B cell (primary cell): ENCODE measurements around the gene KCTD5. TPM values are rescaled to one million over a fixed set of nuclear protein-coding genes. Genes with fewer than 3 reads are reported as not detected.

ENCODE experiments used
- ATAC-seq: fragments of 200-7000 bp; cut with Tn5 transposase; one replicate; pipeline ENCODE4 v1.10.0; 2021; ENCODE audit warnings: low read depth, mild to moderate bottlenecking, moderate number of reproducible peaks, moderate library complexity
- CTCF ChIA-PET: fragments of 350-600 bp; sonication (Branson Sonifier 250); formaldehyde crosslinking; loops from one replicate; lab custom pipeline; 2021; ENCODE audit warnings: antibody characterized with exemption, inconsistent platforms; lab: Charles Lee
- POLR2A ChIA-PET: fragments of 350-600 bp; sonication (Branson Sonifier 250); formaldehyde crosslinking; loops from one replicate; lab custom pipeline; 2021; ENCODE audit warnings: antibody characterized with exemption; lab: Charles Lee
- DNase-seq: peaks from one replicate; pipeline ENCODE4 v3.0.0; 2013
- H2AFZ ChIP-seq: 2 replicates; pipeline ENCODE4 v1.6.1; 2012; ENCODE audit warnings: mild to moderate bottlenecking, low read depth, low read length; ENCODE audit not compliant: insufficient read depth, poor library complexity, severe bottlenecking
- H3K27ac ChIP-seq, 2 donors: 1 replicate in 1 of 2; 2 replicates in 1 of 2; pipeline ENCODE4 v1.5.1; 2012 to 2013; ENCODE audit warnings: low read length in 2 of 2, mild to moderate bottlenecking in 2 of 2, moderate library complexity in 1 of 2
- H3K27me3 ChIP-seq, 4 experiments: fragments of 200-600 bp in 1 of 4; sonication (generic) in 1 of 4; replicated peaks in 1 of 4; 1 replicate in 2 of 4; 2 replicates in 2 of 4; pipeline versions ENCODE4 v1.6.1 to v1.7.0; 2013 to 2016; ENCODE audit warnings: low read length in 3 of 4, mild to moderate bottlenecking in 2 of 4, mixed read lengths in 1 of 4, moderate library complexity in 1 of 4; ENCODE audit not compliant: insufficient read depth in 4 of 4, control insufficient read depth in 3 of 4; ENCODE audit errors: control extremely low read depth in 1 of 4
- H3K36me3 ChIP-seq, 2 experiments: replicated peaks in 1 of 2; 1 replicate in 1 of 2; 2 replicates in 1 of 2; pipeline versions ENCODE4 v1.6.1 to v1.7.1; 2013; ENCODE audit warnings: low read length in 1 of 2; ENCODE audit not compliant: insufficient read depth in 2 of 2, control insufficient read depth in 1 of 2; ENCODE audit errors: control extremely low read depth in 1 of 2, extremely low read depth in 1 of 2
- H3K4me1 ChIP-seq, 2 donors: fragments of 200-600 bp in 1 of 2; sonication (generic) in 1 of 2; 1 replicate in 1 of 2; 2 replicates in 1 of 2; pipeline versions ENCODE4 v1.5.1 to v1.6.1; 2013 to 2017; ENCODE audit warnings: low read length in 2 of 2; ENCODE audit not compliant: control insufficient read depth in 2 of 2, insufficient read depth in 2 of 2
- H3K4me2 ChIP-seq: replicated peaks from 2 replicates; pipeline ENCODE3; 2012; ENCODE audit warnings: mild to moderate bottlenecking, low read depth, low read length; ENCODE audit not compliant: poor library complexity, severe bottlenecking
- H3K4me3 ChIP-seq, 5 experiments: fragments of 200-600 bp in 1 of 5; sonication (generic) in 1 of 5; 1 replicate in 3 of 5; 2 replicates in 2 of 5; pipeline versions ENCODE4 v1.5.1 to v1.7.0; 2011 to 2016; ENCODE audit warnings: low read length in 4 of 5, mild to moderate bottlenecking in 4 of 5, low read depth in 2 of 5, control low read depth in 1 of 5, moderate library complexity in 1 of 5; ENCODE audit not compliant: insufficient read depth in 1 of 5; ENCODE audit errors: control extremely low read depth in 1 of 5, extremely low read depth in 1 of 5
- H3K79me2 ChIP-seq: fragments of 200-600 bp; sonication (generic); one replicate; pipeline ENCODE4 v1.6.0; 2016; ENCODE audit warnings: low read length; ENCODE audit not compliant: control insufficient read depth, insufficient read depth
- H3K9ac ChIP-seq: fragments of 200-600 bp; sonication (generic); 2 replicates; pipeline ENCODE4 v1.6.1; 2017; ENCODE audit warnings: mild to moderate bottlenecking, low read length, moderate library complexity
- H3K9me3 ChIP-seq, 3 donors: one replicate each; pipeline versions ENCODE4 v1.6.1 to v1.7.1; 2013; ENCODE audit warnings: low read length in 2 of 3; ENCODE audit not compliant: control insufficient read depth in 2 of 3, insufficient read depth in 1 of 3; ENCODE audit errors: control extremely low read depth in 1 of 3
- H4K20me1 ChIP-seq: 2 replicates; pipeline ENCODE4 v1.6.0; 2012; ENCODE audit warnings: mild to moderate bottlenecking, low read length; ENCODE audit not compliant: insufficient read depth, control insufficient read depth, poor library complexity, severe bottlenecking
- H3K27ac Mint-ChIP-seq: one replicate; pipeline ENCODE4 v1.8.0; 2021; ENCODE audit warnings: mixed read lengths
- H3K27me3 Mint-ChIP-seq: one replicate; pipeline ENCODE4 v1.8.0; 2021; ENCODE audit warnings: mixed read lengths
- H3K4me1 Mint-ChIP-seq: one replicate; pipeline ENCODE4 v1.8.0; 2021; ENCODE audit warnings: mixed read lengths
- H3K4me3 Mint-ChIP-seq: one replicate; pipeline ENCODE4 v1.8.0; 2021; ENCODE audit warnings: mixed read lengths
- H3K9me3 Mint-ChIP-seq: one replicate; pipeline ENCODE4 v1.8.0; 2022; ENCODE audit warnings: mixed read lengths; ENCODE audit not compliant: insufficient read depth
- EZH2 ChIP-seq: IDR thresholded peaks from 2 replicates; pipeline ENCODE4 v1.6.1; 2012; ENCODE audit warnings: borderline replicate concordance, low read depth, mild to moderate bottlenecking, moderate library complexity, low read length; ENCODE audit not compliant: insufficient read depth, poor library complexity, severe bottlenecking
- WGBS: methylation state at CpG from one replicate; pipeline ENCODE4 v1.1.5; 2013; ENCODE audit warnings: missing lambda C conversion rate; ENCODE audit not compliant: insufficient coverage; 5-methylcytosine and 5-hydroxymethylcytosine counted together
- intact Hi-C: fragments of 100-400 bp; cut with micrococcal nuclease; formaldehyde crosslinking; loops from one replicate; pipeline ENCODE4 v1.10.0; 2022
- polyA plus RNA-seq: library from polyadenylated mRNA; depleted of rRNA; stranded (reverse); fragments of >200 nt; gene quantifications from 2 replicates; pipeline ENCODE4 v1.2.3, GENCODE V29; 2012
- total RNA-seq, 2 donors: library from RNA; stranded (reverse); fragments of 120-200 nt in 1 of 2; gene quantifications; 1 replicate in 1 of 2; 2 replicates in 1 of 2; pipeline versions ENCODE4 v1.2.3 to v1.2.4, GENCODE V29; 2013 to 2022
- TF ChIP-seq, protein P1 (sequence below): fragments of 200-600 bp; IDR thresholded peaks from one replicate; pipeline ENCODE4 v1.8.0; 2022; ENCODE audit warnings: antibody characterized with exemption, mild to moderate bottlenecking

The KCTD5 gene
- total and polyA plus RNA-seq, 2 donors (not counting 1 experiment from before 2014, with no cell fraction given) = 17.2 to 37.3 TPM

DNA sequence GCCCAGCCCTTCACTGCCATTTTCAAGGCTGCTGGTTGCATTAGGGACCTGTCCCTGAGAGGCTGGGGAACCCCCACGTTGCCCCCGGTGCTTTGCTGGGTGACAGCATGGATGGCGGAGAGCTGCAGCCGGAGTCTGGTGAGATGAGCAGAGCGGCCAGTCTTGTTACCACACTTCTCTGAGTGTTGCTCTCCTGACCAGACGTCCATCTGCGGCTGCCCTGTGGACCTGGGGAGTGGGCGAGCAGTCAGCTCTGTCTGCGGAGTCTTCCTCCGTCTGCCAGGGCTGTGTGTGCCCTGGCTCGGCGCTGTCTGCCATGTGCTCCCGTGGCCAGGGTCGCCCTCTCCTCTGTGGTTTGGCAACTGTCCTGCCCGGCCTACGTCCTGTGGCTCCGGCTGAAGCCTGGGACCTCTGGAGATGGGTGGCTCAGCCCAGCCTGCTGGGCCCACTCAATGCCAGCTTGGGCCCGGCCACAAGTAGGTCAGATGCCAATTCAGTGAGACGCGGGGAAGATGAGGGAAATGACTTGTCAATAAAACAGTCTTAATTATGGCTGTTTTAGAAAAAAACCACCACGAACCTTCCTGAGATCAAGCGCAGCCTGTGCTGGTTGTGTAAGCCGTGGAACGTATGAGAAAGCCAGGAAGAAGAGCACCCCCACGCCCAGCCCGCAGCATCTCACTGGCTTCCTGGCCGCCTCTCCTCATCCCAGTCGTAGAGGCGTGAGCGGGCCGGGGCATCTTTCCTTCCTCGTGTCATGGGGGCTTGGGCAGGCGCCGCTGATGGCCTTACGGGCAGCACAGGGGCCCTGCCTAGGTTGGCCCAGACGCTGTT is 7.9 kb downstream of the KCTD5 start:
- no peaks in the 10 kb centered on the region for H3K9me3 ChIP-seq
- H3K79me2 ChIP-seq = peaks cover 50% of the 10 kb centered on the region
- POLR2A ChIA-PET = no interaction called here

DNA sequence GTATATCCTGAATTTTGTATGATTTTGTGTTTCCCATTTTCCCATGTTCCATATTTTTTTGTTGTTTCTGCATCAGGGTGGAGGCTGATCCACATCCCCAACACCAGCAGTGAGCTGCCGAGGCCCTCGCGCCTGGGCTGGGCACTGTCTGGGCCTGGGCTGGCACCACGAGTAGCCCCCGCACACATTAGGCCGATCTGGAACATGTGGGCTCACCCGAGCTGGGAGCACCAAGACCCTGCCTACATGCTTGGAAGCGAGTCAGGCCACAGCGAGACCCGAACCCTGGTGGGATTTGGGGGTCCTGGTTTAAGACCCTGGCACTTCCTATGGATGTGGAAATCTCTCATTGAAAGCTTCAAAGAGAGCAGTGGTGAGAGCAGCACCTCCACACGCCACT is 8.5 kb downstream of the KCTD5 start:
- Histone ChIP-seq H3K9ac (no peak overlapping the region), H3K4me1 (peaks cover 14 to 24% of the 10 kb centered on the region in 2 donors), H4K20me1 (peaks cover 56% of the 10 kb centered on the region), H3K27me3 (no peaks in the 10 kb centered on the region), H2AFZ (no peak overlapping the region), H3K36me3 (peaks cover 2 to 19% of the 10 kb centered on the region in 2 experiments), H3K27ac (no peak overlapping the region), H3K9me3 (no peaks in the 10 kb centered on the region), H3K79me2 (peaks cover 50% of the 10 kb centered on the region), H3K4me3 (no peak overlapping the region), H3K4me2 (no peak overlapping the region)
- intact Hi-C loops = no loop called here
- DNase-seq (no peak), ATAC-seq (no peak)
- peaks cover 23% of the 10 kb centered on the region for H3K4me1 Mint-ChIP-seq
- ChIA-PET CTCF (no interaction called here), POLR2A (no interaction called here)
- no peak overlapping the region for H3K27ac Mint-ChIP-seq
- no peak for TF ChIP-seq EZH2
- WGBS = 100% methylated on average over 11 of the region's 11 CpGs
- no peaks in the 10 kb centered on the region for H3K9me3 Mint-ChIP-seq
- H3K27me3 Mint-ChIP-seq = no peaks in the 10 kb centered on the region
- no peak overlapping the region for H3K4me3 Mint-ChIP-seq

More for the DNA sequence above, 7.9 kb downstream of the KCTD5 start:
- peaks cover 2 to 19% of the 10 kb centered on the region in 2 experiments for H3K36me3 ChIP-seq
- H4K20me1 ChIP-seq = peaks cover 56% of the 10 kb centered on the region
- peaks cover 25% of the 10 kb centered on the region for H3K4me1 Mint-ChIP-seq
- H2AFZ ChIP-seq = no peak overlapping the region
- no peak overlapping the region for H3K4me3 ChIP-seq
- no peak overlapping the region for H3K27ac ChIP-seq
- no peaks in the 10 kb centered on the region for H3K9me3 Mint-ChIP-seq
- no peak overlapping the region for H3K4me3 Mint-ChIP-seq
- H3K9ac ChIP-seq = no peak overlapping the region
- intact Hi-C loops = loop anchor here (10.0 kb wide), 1 partner anchor 85 kb away; the partner anchor contains the start of gene ELOB
- ATAC-seq (no peak), DNase-seq (no peak)
- no peaks in the 10 kb centered on the region for H3K27me3 Mint-ChIP-seq
- 75% methylated on average over 33 of the region's 36 CpGs for WGBS
- TF ChIP-seq, protein P1, sequence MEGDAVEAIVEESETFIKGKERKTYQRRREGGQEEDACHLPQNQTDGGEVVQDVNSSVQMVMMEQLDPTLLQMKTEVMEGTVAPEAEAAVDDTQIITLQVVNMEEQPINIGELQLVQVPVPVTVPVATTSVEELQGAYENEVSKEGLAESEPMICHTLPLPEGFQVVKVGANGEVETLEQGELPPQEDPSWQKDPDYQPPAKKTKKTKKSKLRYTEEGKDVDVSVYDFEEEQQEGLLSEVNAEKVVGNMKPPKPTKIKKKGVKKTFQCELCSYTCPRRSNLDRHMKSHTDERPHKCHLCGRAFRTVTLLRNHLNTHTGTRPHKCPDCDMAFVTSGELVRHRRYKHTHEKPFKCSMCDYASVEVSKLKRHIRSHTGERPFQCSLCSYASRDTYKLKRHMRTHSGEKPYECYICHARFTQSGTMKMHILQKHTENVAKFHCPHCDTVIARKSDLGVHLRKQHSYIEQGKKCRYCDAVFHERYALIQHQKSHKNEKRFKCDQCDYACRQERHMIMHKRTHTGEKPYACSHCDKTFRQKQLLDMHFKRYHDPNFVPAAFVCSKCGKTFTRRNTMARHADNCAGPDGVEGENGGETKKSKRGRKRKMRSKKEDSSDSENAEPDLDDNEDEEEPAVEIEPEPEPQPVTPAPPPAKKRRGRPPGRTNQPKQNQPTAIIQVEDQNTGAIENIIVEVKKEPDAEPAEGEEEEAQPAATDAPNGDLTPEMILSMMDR = no peak
- no peak for TF ChIP-seq EZH2
- H3K27ac Mint-ChIP-seq = no peak overlapping the region
- H3K4me1 ChIP-seq = peaks cover 14 to 24% of the 10 kb centered on the region in 2 donors
- H3K27me3 ChIP-seq = no peaks in the 10 kb centered on the region
- H3K4me2 ChIP-seq = no peak overlapping the region
- CTCF ChIA-PET = no interaction called here
